ENCODE measurements around the gene MYO1G.

DNA sequence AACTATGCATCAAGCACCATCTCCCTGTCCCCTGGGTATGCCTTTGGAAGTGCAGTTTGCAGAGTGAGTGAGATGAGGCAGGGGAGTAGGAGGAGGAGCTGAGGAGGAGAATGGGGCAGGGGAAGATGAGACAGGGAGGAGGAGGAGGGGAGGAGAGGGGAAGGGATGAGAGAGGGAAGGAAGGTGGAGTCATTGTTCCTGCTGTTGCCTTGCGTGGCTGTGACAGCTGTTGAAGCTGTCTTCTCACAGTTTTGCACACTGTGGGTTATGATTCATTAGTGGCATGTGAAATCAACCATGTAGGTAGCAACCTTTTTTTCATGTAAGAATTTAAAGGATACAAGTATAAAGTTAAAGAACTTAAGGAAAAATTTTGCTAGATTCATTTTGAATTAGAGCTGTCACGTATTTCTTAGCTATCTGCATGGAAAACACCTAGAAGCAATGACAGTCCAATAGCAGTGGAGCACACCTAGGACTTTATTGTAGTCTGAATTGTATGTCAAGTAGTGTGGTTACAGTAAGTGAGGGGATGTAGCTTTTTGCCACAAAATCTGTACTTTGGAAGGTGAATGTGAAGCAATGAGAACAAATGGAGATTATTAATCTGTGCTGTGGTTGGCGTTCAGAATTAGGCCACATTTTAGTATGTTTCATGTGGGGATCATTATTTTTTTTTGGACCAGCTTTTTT is 42.9 kb upstream of the MYO1G start:
- TF ChIP-seq, protein P1, sequence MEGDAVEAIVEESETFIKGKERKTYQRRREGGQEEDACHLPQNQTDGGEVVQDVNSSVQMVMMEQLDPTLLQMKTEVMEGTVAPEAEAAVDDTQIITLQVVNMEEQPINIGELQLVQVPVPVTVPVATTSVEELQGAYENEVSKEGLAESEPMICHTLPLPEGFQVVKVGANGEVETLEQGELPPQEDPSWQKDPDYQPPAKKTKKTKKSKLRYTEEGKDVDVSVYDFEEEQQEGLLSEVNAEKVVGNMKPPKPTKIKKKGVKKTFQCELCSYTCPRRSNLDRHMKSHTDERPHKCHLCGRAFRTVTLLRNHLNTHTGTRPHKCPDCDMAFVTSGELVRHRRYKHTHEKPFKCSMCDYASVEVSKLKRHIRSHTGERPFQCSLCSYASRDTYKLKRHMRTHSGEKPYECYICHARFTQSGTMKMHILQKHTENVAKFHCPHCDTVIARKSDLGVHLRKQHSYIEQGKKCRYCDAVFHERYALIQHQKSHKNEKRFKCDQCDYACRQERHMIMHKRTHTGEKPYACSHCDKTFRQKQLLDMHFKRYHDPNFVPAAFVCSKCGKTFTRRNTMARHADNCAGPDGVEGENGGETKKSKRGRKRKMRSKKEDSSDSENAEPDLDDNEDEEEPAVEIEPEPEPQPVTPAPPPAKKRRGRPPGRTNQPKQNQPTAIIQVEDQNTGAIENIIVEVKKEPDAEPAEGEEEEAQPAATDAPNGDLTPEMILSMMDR (IDR thresholded peaks at IDR 0.05): no peak
- no peak for TF ChIP-seq POLR2A (IDR thresholded peaks at IDR 0.05)

All from adrenal gland (tissue), 5 donors.